ENCODE results near the gene PCDHAC1.
A peak's percentile ranks its signal among the peaks of the same experiment; 100 is the strongest.

The PCDHAC1 gene

DNA sequence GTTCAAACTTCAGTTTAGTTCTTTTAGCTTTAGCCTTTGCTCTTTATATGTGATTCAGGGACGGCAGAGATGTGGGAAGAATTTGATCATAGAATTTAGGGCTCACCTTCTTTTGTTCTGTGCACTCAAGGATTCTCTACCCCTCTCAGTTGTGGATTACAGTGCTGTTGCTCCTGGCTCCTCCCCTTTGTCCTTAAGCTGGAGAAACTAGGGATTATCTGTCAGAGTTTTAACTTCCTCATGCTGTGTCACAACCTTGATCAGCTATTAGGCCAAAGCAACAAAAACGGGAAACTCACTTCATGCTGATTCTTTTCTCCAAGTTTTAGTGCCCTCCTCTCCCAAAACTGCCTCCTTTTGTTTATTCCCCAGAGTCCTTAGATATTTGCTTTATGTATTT is 27.1 kb downstream of the PCDHAC1 start:
- no peak overlapping the region for H3K4me3 Mint-ChIP-seq
- no peak for ATAC-seq
- no peaks in the 10 kb centered on the region for H3K4me1 Mint-ChIP-seq
- no peak overlapping the region for H3K27ac Mint-ChIP-seq
- H3K9me3 Mint-ChIP-seq, result peaks cover 0 to 8% of the 10 kb centered on the region in 2 donors
- DNase-seq, result no peak
- no peaks in the 10 kb centered on the region for H3K27me3 Mint-ChIP-seq

DNA sequence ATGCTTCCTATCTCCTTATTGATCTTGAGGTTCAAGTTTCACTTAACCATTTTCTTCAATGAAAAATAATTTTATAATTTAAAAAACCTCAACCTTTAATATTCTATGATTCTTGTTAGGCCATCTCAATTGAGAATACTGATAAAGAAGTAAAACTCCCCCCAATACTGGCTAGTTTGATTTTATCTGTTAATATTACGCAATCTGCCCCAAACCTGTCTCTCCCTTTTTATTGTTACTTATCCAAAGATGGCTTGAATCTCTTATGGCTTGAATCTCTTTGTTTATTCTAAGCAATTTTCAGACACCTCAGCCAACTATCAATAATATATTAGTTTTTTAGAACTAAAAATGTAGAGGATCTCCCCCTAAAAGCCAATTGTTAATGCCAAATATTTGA is 36.1 kb downstream of the PCDHAC1 start:
- no peaks in the 10 kb centered on the region for H3K9me3 Mint-ChIP-seq
- no peak for ATAC-seq
- H3K27ac Mint-ChIP-seq, result no peak overlapping the region

GRCh38 chr5:140964356-140964755 is 38.3 kb downstream of the PCDHAC1 start:
- no peak overlapping the region for H3K27ac Mint-ChIP-seq
- H3K4me3 Mint-ChIP-seq, result no peak overlapping the region
- peaks cover 6% of the 10 kb centered on the region for H3K4me1 Mint-ChIP-seq
- peaks cover 42% of the 10 kb centered on the region for H3K27me3 Mint-ChIP-seq
- DNase-seq, result no peak
- H3K9me3 Mint-ChIP-seq, result no peaks in the 10 kb centered on the region
- no peak for ATAC-seq

More for the DNA sequence above, 36.1 kb downstream of the PCDHAC1 start:
- peaks cover 6% of the 10 kb centered on the region for H3K4me1 Mint-ChIP-seq
- H3K27me3 Mint-ChIP-seq, result peaks cover 32% of the 10 kb centered on the region
- no peak overlapping the region for H3K4me3 Mint-ChIP-seq
- DNase-seq, result no peak

- ATAC-seq (no peak), DNase-seq (no peak)
- H3K4me3 Mint-ChIP-seq, result peak overlapping the region; percentile 21 to 57
- H3K27me3 Mint-ChIP-seq, result peaks cover 42% of the 10 kb centered on the region
- H3K9me3 Mint-ChIP-seq, result no peaks in the 10 kb centered on the region
- peaks cover 6% of the 10 kb centered on the region for H3K4me1 Mint-ChIP-seq
- no peak overlapping the region for H3K27ac Mint-ChIP-seq
Observed at GRCh38 chr5:140965905-140966292, 39.8 kb downstream of the PCDHAC1 start.

DNA sequence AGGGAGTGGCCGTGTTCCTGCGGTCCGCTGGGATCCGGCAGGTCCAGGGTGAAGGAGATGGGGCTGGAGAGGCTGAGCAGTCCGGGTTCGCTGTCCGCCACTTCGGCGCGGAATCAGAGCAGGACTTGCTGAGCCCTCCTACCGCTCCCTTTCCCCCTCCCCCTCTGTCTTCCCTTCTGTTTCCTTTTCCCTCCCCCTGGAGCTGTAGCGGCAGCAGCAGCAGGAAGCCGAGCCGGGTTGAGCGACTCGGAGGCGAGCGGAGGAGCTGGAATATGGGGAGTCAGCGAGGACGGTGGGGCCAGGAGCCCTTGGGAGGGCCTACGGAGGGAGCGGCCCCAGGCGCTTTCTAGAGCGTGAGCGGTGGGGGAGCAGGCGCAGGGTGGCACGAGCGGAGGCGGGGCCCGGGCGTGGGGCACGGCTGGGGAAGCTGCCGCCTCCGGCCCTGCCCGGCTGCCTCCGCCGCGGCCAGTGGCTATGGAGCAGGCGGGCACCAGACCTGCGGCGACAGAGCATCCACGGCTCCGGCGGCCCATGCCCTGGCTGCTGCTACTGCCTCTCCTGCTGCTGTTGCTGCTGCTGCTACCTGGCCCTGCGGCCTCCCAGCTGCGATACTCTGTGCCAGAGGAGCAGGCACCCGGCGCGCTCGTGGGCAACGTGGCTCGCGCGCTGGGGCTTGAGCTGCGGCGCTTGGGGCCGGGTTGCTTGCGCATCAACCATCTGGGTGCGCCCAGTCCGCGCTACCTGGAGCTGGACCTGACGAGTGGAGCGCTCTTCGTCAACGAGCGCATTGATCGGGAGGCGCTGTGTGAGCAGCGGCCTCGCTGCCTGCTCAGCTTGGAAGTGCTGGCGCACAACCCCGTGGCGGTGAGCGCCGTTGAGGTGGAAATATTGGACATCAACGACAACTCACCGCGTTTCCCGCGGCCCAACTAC is 40.5 kb downstream of the PCDHAC1 start, which contains the start of gene PCDHAC2:
Gene PCDHAC2 (plus strand): TSS at position 184 of the 933 bp plus-strand sequence. CDS start 291 bp downstream, at position 475.
- peaks cover 42% of the 10 kb centered on the region for H3K27me3 Mint-ChIP-seq
- DNase-seq (no peak), ATAC-seq (no peak)
- no peaks in the 10 kb centered on the region for H3K9me3 Mint-ChIP-seq
- peak within 1 kb of the TSS; percentile 21 to 57 for H3K4me3 Mint-ChIP-seq
- H3K27ac Mint-ChIP-seq, result no peak within 1 kb of the TSS
- H3K4me1 Mint-ChIP-seq, result peaks cover 6% of the 10 kb centered on the region

- DNase-seq (no peak), ATAC-seq (no peak)
- H3K4me3 Mint-ChIP-seq, result no peak overlapping the region
- no peaks in the 10 kb centered on the region for H3K9me3 Mint-ChIP-seq
- H3K27ac Mint-ChIP-seq, result no peak overlapping the region
- H3K4me1 Mint-ChIP-seq, result peaks cover 6% of the 10 kb centered on the region
- H3K27me3 Mint-ChIP-seq, result peaks cover 42% of the 10 kb centered on the region
Observed at GRCh38 chr5:140967226-140967893, 41.3 kb downstream of the PCDHAC1 start.

- H3K27me3 Mint-ChIP-seq, result peaks cover 34% of the 10 kb centered on the region
Observed at GRCh38 chr5:140969880-140970279, 43.8 kb downstream of the PCDHAC1 start.

GRCh38 chr5:140973550-140973949 is 47.5 kb downstream of the PCDHAC1 start:
- Mint-ChIP-seq H3K4me1 (no peaks in the 10 kb centered on the region), H3K9me3 (no peaks in the 10 kb centered on the region), H3K27me3 (no peaks in the 10 kb centered on the region), H3K4me3 (no peak overlapping the region), H3K27ac (no peak overlapping the region)
- DNase-seq, result no peak
- no peak for ATAC-seq

More at GRCh38 chr5:140969880-140970279, 43.8 kb downstream of the PCDHAC1 start:
- Mint-ChIP-seq H3K4me3 (no peak overlapping the region), H3K27ac (no peak overlapping the region), H3K4me1 (peaks cover 6% of the 10 kb centered on the region), H3K9me3 (no peaks in the 10 kb centered on the region)
- no peak for ATAC-seq
- DNase-seq, result no peak

DNA sequence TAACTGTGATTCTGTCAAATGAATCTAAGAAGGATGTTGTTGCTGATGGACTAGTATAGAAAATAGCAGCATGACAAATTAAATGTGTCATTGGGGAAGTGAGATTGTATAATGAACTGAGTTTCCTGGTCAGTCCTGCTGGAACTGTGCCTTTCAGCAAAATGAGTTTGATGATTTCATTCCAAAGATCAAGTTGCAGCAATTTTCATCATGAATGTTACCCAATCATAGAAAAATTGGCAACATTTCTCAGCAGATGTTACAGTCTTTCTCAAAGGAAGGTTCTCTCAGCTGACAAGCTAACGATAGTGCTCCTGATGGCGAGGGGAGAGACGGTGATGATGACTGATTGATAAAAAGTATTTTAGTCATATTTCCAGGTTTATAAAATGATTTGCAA is 50.9 kb downstream of the PCDHAC1 start:
- no peaks in the 10 kb centered on the region for H3K9me3 Mint-ChIP-seq
- peaks cover 3% of the 10 kb centered on the region for H3K27me3 Mint-ChIP-seq
- H3K4me1 Mint-ChIP-seq, result no peaks in the 10 kb centered on the region
- H3K27ac Mint-ChIP-seq, result no peak overlapping the region
- H3K4me3 Mint-ChIP-seq, result no peak overlapping the region
- DNase-seq, result no peak
- ATAC-seq, result no peak

GRCh38 chr5:140978260-140978659 is 52.2 kb downstream of the PCDHAC1 start:
- Mint-ChIP-seq H3K4me1 (no peaks in the 10 kb centered on the region), H3K4me3 (no peak overlapping the region), H3K27me3 (peaks cover 14% of the 10 kb centered on the region), H3K9me3 (peaks cover 0 to 7% of the 10 kb centered on the region in 2 donors), H3K27ac (no peak overlapping the region)
- no peak for DNase-seq
- no peak for ATAC-seq

DNA sequence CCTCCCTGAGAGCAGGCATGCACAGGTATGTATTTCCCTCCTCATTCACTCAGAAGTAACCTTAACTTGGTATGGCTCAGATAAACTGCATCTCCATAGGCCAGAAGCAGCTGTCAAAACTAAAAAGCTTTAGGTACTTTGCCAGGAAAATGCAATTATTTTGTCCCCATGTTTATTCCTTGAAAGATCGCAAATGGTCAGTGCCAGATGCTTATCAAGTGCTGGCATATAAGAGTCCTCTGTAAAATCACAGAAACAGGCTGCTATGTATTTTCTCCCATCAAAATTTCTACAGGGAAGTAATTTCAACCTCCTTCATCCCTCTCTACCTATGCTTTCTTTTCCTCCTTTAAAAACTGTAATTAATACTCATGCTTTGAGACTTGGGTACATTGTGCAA is 52.9 kb downstream of the PCDHAC1 start:
- H3K9me3 Mint-ChIP-seq, result peaks cover 0 to 7% of the 10 kb centered on the region in 2 donors
- no peak overlapping the region for H3K4me3 Mint-ChIP-seq
- H3K27me3 Mint-ChIP-seq, result peaks cover 14% of the 10 kb centered on the region
- DNase-seq (no peak), ATAC-seq (no peak)
- no peak overlapping the region for H3K27ac Mint-ChIP-seq
- no peaks in the 10 kb centered on the region for H3K4me1 Mint-ChIP-seq

Data from stimulated activated naive CD8-positive, alpha-beta T cell treated with anti-CD3 and anti-CD28 coated beads, Interleukin-15, amount 100 ng/mL, for 72 hours (primary cell).